ENCODE data around the gene KIF1C. TPM values are rescaled to one million over a fixed set of nuclear protein-coding genes. Genes with fewer than 3 reads are reported as not detected.

The KIF1C gene
- total and polyA plus RNA-seq, 7 experiments from 2014 or later, result 3.0 to 46.5 (median 18.7) TPM

DNA sequence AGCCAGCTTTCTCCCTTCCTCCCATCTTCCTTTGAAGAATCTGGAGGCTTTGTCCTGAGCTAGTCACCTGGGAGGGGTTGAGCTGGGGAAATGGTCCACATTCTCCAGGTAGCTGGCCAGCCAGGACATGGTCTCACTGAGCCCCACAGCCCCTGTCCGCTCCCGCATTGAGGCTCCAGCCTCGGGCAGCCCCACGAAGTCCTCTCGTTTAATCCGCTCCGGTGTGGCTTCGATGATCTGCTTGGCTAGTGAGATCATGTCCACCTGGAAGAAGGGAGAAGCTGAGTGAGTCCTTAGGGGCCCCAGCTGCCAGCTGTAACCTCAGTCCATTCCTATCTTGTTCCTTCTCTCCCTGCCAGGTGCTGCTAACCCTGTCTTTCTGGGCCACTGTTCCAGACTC, 27.5 kb upstream of the KIF1C start:
- H3K4me3 ChIP-seq (ENCODE audit: low read length), result no peak overlapping the region
- H3K27me3 ChIP-seq (ENCODE audit: control insufficient read depth in 2 of 2, insufficient read depth in 2 of 2, low read length in 2 of 2), result no peaks in the 10 kb centered on the region
- Mint-ChIP-seq H3K36me3 (peaks cover 2 to 36% (median 10%) of the 10 kb centered on the region in 5 donors), H3K27me3 (no peaks in the 10 kb centered on the region), H3K9me3 (peaks cover 0 to 2% (median 0%) of the 10 kb centered on the region in 11 donors), H3K27ac (peak overlapping the region in 7 of 9 donors; percentile 14 to 81 (median 51)), H3K4me1 (peaks cover 19 to 35% (median 24%) of the 10 kb centered on the region in 7 donors), H3K4me3 (peak overlapping the region in 5 of 10 donors; percentile 2 to 51 (median 39))
- CTCF ChIA-PET, result interaction anchor here (0.8 to 1.3 kb wide), 7 partner anchors 18 to 67 kb away, joined by 3 to 6 read pairs (median 4); partner anchors contain the start of genes CAMTA2 and CHRNE
- POLR2A ChIA-PET, result interaction anchor here (1.6 to 10.3 kb wide), 3 partner anchors 22 to 61 kb away, joined by 5 to 278 read pairs (median 135); partner anchors contain the start of genes ENO3, PFN1, RNF167 and SLC25A11
- no peak for DNase-seq
- H3K4me1 ChIP-seq (ENCODE audit: control insufficient read depth in 2 of 2, insufficient read depth in 2 of 2, low read length in 2 of 2), result peaks cover 17 to 22% of the 10 kb centered on the region in 2 donors
- no peak overlapping the region for H3K27ac ChIP-seq (ENCODE audit: low read depth, low read length)
- H3K36me3 ChIP-seq (ENCODE audit: control insufficient read depth in 2 of 3, insufficient read depth in 3 of 3, low read length in 3 of 3), result peaks cover 0 to 60% (median 12%) of the 10 kb centered on the region in 3 experiments
- H3K9me3 ChIP-seq (ENCODE audit: control insufficient read depth in 2 of 3, low read length in 3 of 3), result no peaks in the 10 kb centered on the region
- intact Hi-C loops (cut with micrococcal nuclease), result no loop called here
- no peak for ATAC-seq

DNA sequence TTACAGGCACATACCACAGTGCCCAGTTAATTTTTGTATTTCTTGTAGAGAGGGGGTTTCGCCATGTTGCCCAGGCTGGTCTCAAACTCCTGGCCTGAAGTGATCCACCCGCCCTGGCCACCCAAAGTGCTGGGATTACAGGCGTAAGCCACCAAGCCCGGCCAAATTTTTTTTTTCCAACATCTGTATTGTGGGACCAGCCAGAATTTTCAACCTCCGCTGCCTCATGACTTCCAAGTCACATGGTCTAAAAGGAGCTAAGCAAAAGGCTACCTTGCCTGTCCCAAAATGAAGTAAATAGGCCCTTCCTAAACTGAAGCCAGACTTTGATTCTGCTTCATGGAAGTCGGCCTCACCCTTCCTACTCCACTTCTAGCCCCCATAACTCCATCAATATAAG, 25.9 kb upstream of the KIF1C start:
- H3K4me3 ChIP-seq (ENCODE audit: low read length), result no peak overlapping the region
- no peaks in the 10 kb centered on the region for H3K27me3 Mint-ChIP-seq
- H3K4me1 Mint-ChIP-seq, result peaks cover 9 to 30% (median 16%) of the 10 kb centered on the region in 7 donors
- ATAC-seq, result no peak
- peak overlapping the region in 3 of 9 donors; percentile 18 to 70 (median 25) for H3K27ac Mint-ChIP-seq
- H3K36me3 Mint-ChIP-seq, result peaks cover 0 to 29% (median 13%) of the 10 kb centered on the region in 5 donors
- no peak overlapping the region for H3K4me3 Mint-ChIP-seq
- no peak overlapping the region for H3K27ac ChIP-seq (ENCODE audit: low read depth, low read length)
- H3K36me3 ChIP-seq (ENCODE audit: control insufficient read depth in 2 of 3, insufficient read depth in 3 of 3, low read length in 3 of 3), result peaks cover 0 to 70% (median 18%) of the 10 kb centered on the region in 3 experiments
- H3K9me3 Mint-ChIP-seq, result peaks cover 0 to 2% (median 0%) of the 10 kb centered on the region in 11 donors
- CTCF ChIA-PET, result interaction anchor here (1.4 kb wide), 1 partner anchor 9 kb away, joined by 4 read pairs; no protein-coding TSS in a partner anchor
- peaks cover 10 to 15% of the 10 kb centered on the region in 2 donors for H3K4me1 ChIP-seq (ENCODE audit: control insufficient read depth in 2 of 2, insufficient read depth in 2 of 2, low read length in 2 of 2)
- H3K27me3 ChIP-seq (ENCODE audit: control insufficient read depth in 2 of 2, insufficient read depth in 2 of 2, low read length in 2 of 2), result no peaks in the 10 kb centered on the region
- POLR2A ChIA-PET, result interaction anchor here (1.0 to 10.3 kb wide), 5 partner anchors 8 to 106 kb away, joined by 4 to 278 read pairs (median 5); partner anchors contain the start of genes ENO3, PFN1, RNF167 and SLC25A11
- no peak for DNase-seq
- H3K9me3 ChIP-seq (ENCODE audit: control insufficient read depth in 2 of 3, low read length in 3 of 3), result no peaks in the 10 kb centered on the region
- intact Hi-C loops (cut with micrococcal nuclease), result no loop called here

DNA sequence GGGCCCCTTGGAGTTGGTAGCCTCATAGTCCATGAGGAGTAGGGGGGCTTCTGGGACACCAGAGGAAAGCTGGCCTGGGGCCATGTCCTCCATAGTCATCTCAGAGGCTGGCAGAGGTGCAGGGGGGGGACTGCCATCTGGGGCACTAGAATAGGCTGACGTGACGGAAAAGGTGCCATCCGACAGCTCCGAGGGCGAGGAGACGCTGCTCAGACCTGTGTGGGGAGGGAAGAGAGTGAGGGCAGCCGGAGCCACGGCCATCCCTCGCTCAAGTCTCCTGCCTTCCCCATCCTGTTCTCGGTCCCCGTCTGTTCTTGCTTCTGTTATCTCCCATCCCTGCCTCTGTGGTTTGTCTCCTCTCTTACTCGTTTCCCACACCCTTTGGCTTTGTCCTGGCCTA, 25.4 kb upstream of the KIF1C start:
- H3K4me1 Mint-ChIP-seq, result peaks cover 9 to 30% (median 16%) of the 10 kb centered on the region in 7 donors
- peak overlapping the region in 2 of 9 donors; percentile 30 to 51 for H3K27ac Mint-ChIP-seq
- POLR2A ChIA-PET, result interaction anchor here (1.0 to 10.3 kb wide), 3 partner anchors 24 to 105 kb away, joined by 4 to 278 read pairs (median 135); partner anchors contain the start of genes ENO3, PFN1, RNF167 and SLC25A11
- Histone ChIP-seq H3K36me3 (ENCODE audit: control insufficient read depth in 2 of 3, insufficient read depth in 3 of 3, low read length in 3 of 3) (peaks cover 0 to 74% (median 22%) of the 10 kb centered on the region in 3 experiments), H3K9me3 (ENCODE audit: control insufficient read depth in 2 of 3, low read length in 3 of 3) (no peaks in the 10 kb centered on the region), H3K27me3 (ENCODE audit: control insufficient read depth in 2 of 2, insufficient read depth in 2 of 2, low read length in 2 of 2) (no peaks in the 10 kb centered on the region), H3K27ac (ENCODE audit: low read depth, low read length) (no peak overlapping the region), H3K4me3 (ENCODE audit: low read length) (no peak overlapping the region), H3K4me1 (ENCODE audit: control insufficient read depth in 2 of 2, insufficient read depth in 2 of 2, low read length in 2 of 2) (peaks cover 10 to 15% of the 10 kb centered on the region in 2 donors)
- ATAC-seq (no peak), DNase-seq (no peak)
- H3K9me3 Mint-ChIP-seq, result peaks cover 0 to 2% (median 0%) of the 10 kb centered on the region in 11 donors
- peaks cover 0 to 32% (median 13%) of the 10 kb centered on the region in 5 donors for H3K36me3 Mint-ChIP-seq
- H3K4me3 Mint-ChIP-seq, result no peak overlapping the region
- H3K27me3 Mint-ChIP-seq, result no peaks in the 10 kb centered on the region
- intact Hi-C loops (cut with micrococcal nuclease), result no loop called here
- CTCF ChIA-PET, result no interaction called here

DNA sequence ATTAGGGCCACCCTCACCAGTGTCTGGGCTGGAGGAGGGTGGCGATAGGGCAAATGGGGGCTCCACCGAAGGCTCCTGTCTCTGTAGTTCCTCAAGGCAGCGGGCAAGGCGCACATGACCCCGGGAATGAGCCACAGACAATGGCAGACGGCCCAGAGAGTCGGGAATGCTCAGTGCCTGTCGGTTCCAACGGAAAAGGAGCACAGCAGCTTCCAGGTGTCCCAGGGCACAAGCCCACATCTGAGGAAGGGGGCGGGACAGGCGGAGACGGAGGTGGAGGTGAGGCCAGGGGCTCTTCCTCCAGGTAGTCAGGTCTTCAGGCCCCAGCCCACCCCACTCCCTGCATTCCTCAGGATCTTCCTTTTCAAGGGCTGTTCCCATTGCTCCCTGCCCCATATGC, 25.0 kb upstream of the KIF1C start:
- H3K27ac Mint-ChIP-seq, result peak overlapping the region in 2 of 9 donors; percentile 30 to 54
- H3K36me3 ChIP-seq (ENCODE audit: control insufficient read depth in 2 of 3, insufficient read depth in 3 of 3, low read length in 3 of 3), result peaks cover 2 to 75% (median 26%) of the 10 kb centered on the region in 3 experiments
- H3K4me3 Mint-ChIP-seq, result no peak overlapping the region

DNA sequence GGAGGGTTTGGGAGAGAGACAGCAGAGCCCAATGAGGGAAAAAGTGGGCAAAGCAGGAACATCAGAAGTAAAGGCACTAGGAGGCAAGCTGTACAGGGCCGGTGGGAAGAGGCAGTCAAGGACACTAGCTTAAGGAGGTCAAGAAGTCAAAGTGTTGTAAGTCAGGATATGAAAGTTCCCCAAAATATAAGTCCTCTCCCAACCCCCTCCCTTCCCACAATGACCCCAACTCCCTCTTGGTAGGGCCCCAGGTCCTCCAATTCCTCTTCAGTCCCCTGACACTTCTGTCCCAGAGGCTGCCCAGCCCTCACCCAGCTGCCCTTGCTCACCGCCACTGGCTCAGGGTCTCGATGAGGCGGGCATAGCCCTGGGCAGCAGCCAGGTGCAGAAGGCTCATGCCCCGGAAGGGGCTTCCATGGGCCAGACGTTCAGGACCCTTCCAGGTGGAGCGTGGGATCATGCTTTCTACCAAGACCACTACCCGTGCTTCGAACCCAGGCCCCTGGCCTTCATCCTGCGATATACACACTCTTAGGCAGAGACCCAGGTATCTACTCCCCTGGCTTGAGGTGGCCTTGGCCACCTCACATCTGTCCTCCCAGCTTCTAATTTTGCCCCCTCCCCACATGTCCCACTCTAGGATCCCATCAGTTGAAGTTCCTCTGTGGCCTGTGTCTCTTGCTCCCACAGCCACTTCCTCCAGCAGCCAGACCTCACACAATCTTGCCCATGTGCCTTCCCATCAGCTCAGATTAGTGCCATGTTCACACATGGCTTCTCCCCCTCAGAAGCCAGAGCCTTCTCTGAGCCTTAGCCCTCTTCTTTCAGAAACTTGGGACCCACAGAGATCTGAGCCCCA, 24.3 kb upstream of the KIF1C start:
- CTCF ChIA-PET, result interaction anchor here (0.6 kb wide), 1 partner anchor 89 kb away, joined by 4 read pairs; no protein-coding TSS in a partner anchor
- Histone ChIP-seq H3K27me3 (ENCODE audit: control insufficient read depth in 2 of 2, insufficient read depth in 2 of 2, low read length in 2 of 2) (no peaks in the 10 kb centered on the region), H3K4me1 (ENCODE audit: control insufficient read depth in 2 of 2, insufficient read depth in 2 of 2, low read length in 2 of 2) (peaks cover 7 to 11% of the 10 kb centered on the region in 2 donors), H3K9me3 (ENCODE audit: control insufficient read depth in 2 of 3, low read length in 3 of 3) (no peaks in the 10 kb centered on the region), H3K36me3 (ENCODE audit: control insufficient read depth in 2 of 3, insufficient read depth in 3 of 3, low read length in 3 of 3) (peaks cover 9 to 83% (median 33%) of the 10 kb centered on the region in 3 experiments), H3K4me3 (ENCODE audit: low read length) (no peak overlapping the region), H3K27ac (ENCODE audit: low read depth, low read length) (no peak overlapping the region)
- Mint-ChIP-seq H3K27me3 (no peaks in the 10 kb centered on the region), H3K4me1 (peaks cover 9 to 30% (median 16%) of the 10 kb centered on the region in 7 donors), H3K27ac (peak overlapping the region in 3 of 9 donors; percentile 32 to 61 (median 43)), H3K9me3 (peaks cover 0 to 2% (median 0%) of the 10 kb centered on the region in 11 donors), H3K4me3 (peak overlapping the region in 1 of 10 donors; percentile 32), H3K36me3 (peaks cover 0 to 40% (median 22%) of the 10 kb centered on the region in 5 donors)
- DNase-seq, result no peak
- POLR2A ChIA-PET, result interaction anchor here (0.6 to 10.3 kb wide), 2 partner anchors 26 to 33 kb away, joined by 3 to 278 read pairs; partner anchors contain the start of genes ENO3, PFN1 and RNF167
- ATAC-seq, result no peak
- intact Hi-C loops (cut with micrococcal nuclease), result no loop called here

More for the DNA sequence above, 25.0 kb upstream of the KIF1C start:
- DNase-seq (no peak), ATAC-seq (no peak)
- no peak overlapping the region for H3K27ac ChIP-seq (ENCODE audit: low read depth, low read length)
- Mint-ChIP-seq H3K4me1 (peaks cover 9 to 30% (median 16%) of the 10 kb centered on the region in 7 donors), H3K36me3 (peaks cover 0 to 36% (median 16%) of the 10 kb centered on the region in 5 donors), H3K9me3 (peaks cover 0 to 2% (median 0%) of the 10 kb centered on the region in 11 donors), H3K27me3 (no peaks in the 10 kb centered on the region)
- no peaks in the 10 kb centered on the region for H3K27me3 ChIP-seq (ENCODE audit: control insufficient read depth in 2 of 2, insufficient read depth in 2 of 2, low read length in 2 of 2)
- no peak overlapping the region for H3K4me3 ChIP-seq (ENCODE audit: low read length)
- ChIA-PET CTCF (no interaction called here), POLR2A (interaction anchor here (0.6 to 10.3 kb wide), 3 partner anchors 25 to 34 kb away, joined by 3 to 278 read pairs (median 135); partner anchors contain the start of genes ENO3, PFN1, RNF167 and SLC25A11)
- peaks cover 10 to 15% of the 10 kb centered on the region in 2 donors for H3K4me1 ChIP-seq (ENCODE audit: control insufficient read depth in 2 of 2, insufficient read depth in 2 of 2, low read length in 2 of 2)
- intact Hi-C loops (cut with micrococcal nuclease), result no loop called here
- H3K9me3 ChIP-seq (ENCODE audit: control insufficient read depth in 2 of 3, low read length in 3 of 3), result no peaks in the 10 kb centered on the region

DNA sequence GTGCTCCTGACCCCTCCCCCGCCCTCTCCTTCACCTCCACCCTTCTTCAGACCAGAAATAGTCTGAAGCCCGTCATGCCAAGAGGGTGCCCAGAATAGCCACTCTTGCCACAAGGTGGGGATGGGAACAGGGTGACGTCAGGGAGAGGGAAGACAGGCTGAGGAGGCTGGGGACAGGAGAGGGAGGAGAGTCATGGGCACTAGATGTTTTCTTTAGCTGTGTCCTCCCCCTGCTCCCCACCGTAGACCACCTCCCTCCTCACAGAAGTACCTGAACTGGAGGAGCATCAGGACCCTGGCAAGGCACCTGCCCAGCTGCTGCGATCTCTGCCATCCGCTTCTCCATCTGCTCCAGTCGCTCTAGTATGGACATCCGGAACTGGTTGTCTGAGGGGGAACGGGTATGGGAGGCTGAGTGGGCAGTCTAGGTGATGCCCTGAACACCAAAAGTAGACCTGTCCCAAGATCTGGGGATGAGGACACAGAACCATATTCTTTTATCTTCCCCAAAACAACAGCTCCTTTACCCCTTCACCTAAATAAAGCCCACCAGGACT, 23.6 kb upstream of the KIF1C start:
- H3K9me3 ChIP-seq (ENCODE audit: control insufficient read depth in 2 of 3, low read length in 3 of 3), result no peaks in the 10 kb centered on the region
- H3K4me3 ChIP-seq (ENCODE audit: low read length), result no peak overlapping the region
- ChIA-PET POLR2A (no interaction called here), CTCF (interaction anchor here (0.6 kb wide), 1 partner anchor 88 kb away, joined by 4 read pairs; no protein-coding TSS in a partner anchor)
- H3K27ac Mint-ChIP-seq, result peak overlapping the region in 1 of 9 donors; percentile 57
- peaks cover 0 to 36% (median 22%) of the 10 kb centered on the region in 5 donors for H3K36me3 Mint-ChIP-seq
- intact Hi-C loops (cut with micrococcal nuclease), result no loop called here
- H3K27ac ChIP-seq (ENCODE audit: low read depth, low read length), result no peak overlapping the region
- DNase-seq, result no peak
- peaks cover 9 to 30% (median 16%) of the 10 kb centered on the region in 7 donors for H3K4me1 Mint-ChIP-seq
- no peak overlapping the region for H3K4me3 Mint-ChIP-seq
- H3K27me3 ChIP-seq (ENCODE audit: control insufficient read depth in 2 of 2, insufficient read depth in 2 of 2, low read length in 2 of 2), result no peaks in the 10 kb centered on the region
- no peak for ATAC-seq
- H3K9me3 Mint-ChIP-seq, result peaks cover 0 to 2% (median 0%) of the 10 kb centered on the region in 11 donors
- H3K27me3 Mint-ChIP-seq, result no peaks in the 10 kb centered on the region
- peaks cover under 1 to 4% of the 10 kb centered on the region in 2 donors for H3K4me1 ChIP-seq (ENCODE audit: control insufficient read depth in 2 of 2, insufficient read depth in 2 of 2, low read length in 2 of 2)
- peaks cover 12 to 86% (median 33%) of the 10 kb centered on the region in 3 experiments for H3K36me3 ChIP-seq (ENCODE audit: control insufficient read depth in 2 of 3, insufficient read depth in 3 of 3, low read length in 3 of 3)
